Measurements from ENCODE around the gene ISG15.
"Not testable (repeated sequence)": the region's sequence is repeated elsewhere in the genome, so short reads cannot be mapped to it uniquely, and the experiment has no call there.

The ISG15 gene

DNA sequence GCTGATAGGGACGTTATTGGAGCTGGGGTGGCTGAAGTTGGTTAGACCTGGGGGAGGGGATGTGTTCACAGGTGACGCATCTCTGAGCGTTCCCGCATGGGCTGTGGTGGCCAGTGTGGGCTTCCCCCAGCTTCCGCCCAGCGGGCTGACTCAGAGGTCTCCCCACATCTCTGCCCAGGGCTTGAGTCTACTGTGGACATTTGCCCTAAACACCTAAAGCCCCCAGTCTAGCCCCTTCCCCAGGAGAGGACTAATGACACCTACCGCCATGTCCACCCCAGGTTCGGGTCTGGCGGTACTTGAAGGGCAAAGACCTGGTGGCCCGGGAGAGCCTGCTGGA, 8.6 kb downstream of the ISG15 start:
- Histone ChIP-seq H3K4me3 (ENCODE audit: insufficient read depth, low read depth, low read length) (peak overlapping the region; percentile 71), H3K9me3 (ENCODE audit: control insufficient read depth, low read length) (no peaks in the 10 kb centered on the region), H3K27ac (ENCODE audit: insufficient read depth, low read depth, low read length, poor library complexity, severe bottlenecking) (no peak overlapping the region), H3K36me3 (ENCODE audit: control insufficient read depth, insufficient read depth, low read length) (no peaks in the 10 kb centered on the region), H3K4me1 (ENCODE audit: control insufficient read depth, insufficient read depth, low read length) (peaks cover 47% of the 10 kb centered on the region), H3K27me3 (ENCODE audit: control insufficient read depth, insufficient read depth, low read length, poor library complexity, severe bottlenecking) (no peaks in the 10 kb centered on the region)
- WGBS, 2 experiments: 94% methylated on average over 10 of the region's 10 CpGs

DNA sequence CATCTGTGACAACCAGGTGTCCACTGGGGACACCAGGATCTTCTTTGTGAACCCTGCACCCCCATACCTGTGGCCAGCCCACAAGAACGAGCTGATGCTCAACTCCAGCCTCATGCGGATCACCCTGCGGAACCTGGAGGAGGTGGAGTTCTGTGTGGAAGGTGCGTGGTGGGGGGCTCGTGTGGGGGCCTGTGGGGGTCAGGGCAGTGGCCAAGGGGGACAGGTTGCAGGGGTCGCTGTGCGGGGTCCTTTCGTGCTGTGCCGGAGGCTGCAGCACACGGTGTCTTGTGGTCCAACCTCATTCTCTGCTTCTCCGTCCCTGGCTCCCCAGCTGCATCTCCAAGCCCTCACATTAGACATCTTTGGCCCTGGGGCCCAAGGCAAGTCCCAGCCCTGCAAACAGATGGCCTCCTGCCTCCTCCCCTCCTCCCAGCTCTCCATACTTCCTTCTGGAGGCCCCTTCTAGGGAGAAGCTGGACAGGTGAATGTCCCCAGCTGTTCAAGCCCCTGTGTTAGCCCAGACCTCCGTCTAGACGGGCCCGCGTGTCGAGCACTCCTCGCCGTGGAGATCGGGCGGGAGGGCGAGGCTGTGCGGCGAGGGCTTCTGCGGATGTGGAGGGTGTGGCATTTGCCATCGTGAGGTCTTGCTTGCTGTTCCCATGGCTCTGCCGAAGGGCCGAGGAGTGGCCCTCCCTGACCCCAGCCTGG, 9.2 kb downstream of the ISG15 start:
- Histone ChIP-seq H3K4me1 (ENCODE audit: control insufficient read depth, insufficient read depth, low read length) (peaks cover 47% of the 10 kb centered on the region), H3K27me3 (ENCODE audit: control insufficient read depth, insufficient read depth, low read length, poor library complexity, severe bottlenecking) (no peaks in the 10 kb centered on the region), H3K4me3 (ENCODE audit: insufficient read depth, low read depth, low read length) (no peak overlapping the region), H3K36me3 (ENCODE audit: control insufficient read depth, insufficient read depth, low read length) (no peaks in the 10 kb centered on the region), H3K9me3 (ENCODE audit: control insufficient read depth, low read length) (no peaks in the 10 kb centered on the region), H3K27ac (ENCODE audit: insufficient read depth, low read depth, low read length, poor library complexity, severe bottlenecking) (no peak overlapping the region)
- WGBS, 2 experiments: 91% methylated on average over 27 of the region's 27 CpGs

DNA sequence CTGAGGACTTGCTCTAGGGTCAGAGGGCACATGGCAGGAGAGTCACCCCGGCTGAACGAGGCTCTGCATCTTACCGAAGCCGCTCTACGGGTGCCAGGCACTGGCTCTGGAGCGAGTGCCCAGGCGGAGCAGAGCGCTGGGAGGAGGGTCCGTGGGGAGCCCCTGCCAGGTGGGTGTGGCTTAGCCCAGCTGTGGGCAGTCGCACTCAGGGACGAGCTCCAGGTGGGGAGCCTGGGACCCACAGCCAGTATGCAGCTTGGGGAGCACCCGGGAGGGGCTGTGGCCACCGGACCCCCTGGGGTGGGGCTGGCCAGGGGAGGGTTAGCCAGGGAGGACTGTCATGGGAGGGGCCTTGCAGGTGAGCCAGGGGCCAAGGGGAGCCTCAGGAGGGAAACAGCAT, 10.4 kb downstream of the ISG15 start:
- H3K4me1 ChIP-seq (ENCODE audit: control insufficient read depth, insufficient read depth, low read length): peaks cover 47% of the 10 kb centered on the region
- no peaks in the 10 kb centered on the region for H3K36me3 ChIP-seq (ENCODE audit: control insufficient read depth, insufficient read depth, low read length)
- no peaks in the 10 kb centered on the region for H3K9me3 ChIP-seq (ENCODE audit: control insufficient read depth, low read length)
- no peaks in the 10 kb centered on the region for H3K27me3 ChIP-seq (ENCODE audit: control insufficient read depth, insufficient read depth, low read length, poor library complexity, severe bottlenecking)
- no peak overlapping the region for H3K4me3 ChIP-seq (ENCODE audit: insufficient read depth, low read depth, low read length)
- H3K27ac ChIP-seq (ENCODE audit: insufficient read depth, low read depth, low read length, poor library complexity, severe bottlenecking): no peak overlapping the region
- 85 to 87% methylated on average over 13 of the region's 13 CpGs for WGBS, 2 experiments

DNA sequence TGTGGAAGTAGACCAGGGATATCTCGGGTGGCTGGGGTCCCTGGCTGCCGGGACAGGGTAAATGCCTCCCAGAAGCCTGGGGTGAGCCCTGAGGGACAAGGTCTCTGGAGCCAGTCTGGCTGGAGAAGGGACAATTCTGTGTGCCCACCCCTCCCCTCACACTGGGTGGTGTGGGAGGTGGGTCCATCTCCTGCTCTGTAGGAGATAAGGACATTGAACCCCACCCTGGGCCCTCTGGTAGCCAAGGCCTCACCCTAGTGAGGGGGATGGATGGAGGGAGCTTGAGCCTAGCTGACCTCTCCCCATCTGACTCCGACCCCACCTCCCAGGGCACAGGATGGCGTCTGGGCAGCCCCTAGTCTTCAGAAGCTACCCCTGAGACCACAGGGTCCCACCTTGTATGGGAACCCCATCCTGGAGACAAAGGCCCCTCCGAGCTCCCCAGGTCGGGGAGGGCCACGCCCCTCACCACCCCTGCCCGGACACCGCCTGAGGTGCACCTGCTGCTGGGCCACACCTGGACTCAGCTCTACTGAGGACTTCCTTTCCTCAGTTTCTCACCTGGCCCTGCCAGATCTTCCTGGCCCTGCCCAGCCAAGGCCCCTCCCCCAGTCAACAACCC, 11.0 kb downstream of the ISG15 start:
- peaks cover 47% of the 10 kb centered on the region for H3K4me1 ChIP-seq (ENCODE audit: control insufficient read depth, insufficient read depth, low read length)
- no peak overlapping the region for H3K27ac ChIP-seq (ENCODE audit: insufficient read depth, low read depth, low read length, poor library complexity, severe bottlenecking)
- H3K27me3 ChIP-seq (ENCODE audit: control insufficient read depth, insufficient read depth, low read length, poor library complexity, severe bottlenecking): no peaks in the 10 kb centered on the region
- no peaks in the 10 kb centered on the region for H3K36me3 ChIP-seq (ENCODE audit: control insufficient read depth, insufficient read depth, low read length)
- no peak overlapping the region for H3K4me3 ChIP-seq (ENCODE audit: insufficient read depth, low read depth, low read length)
- H3K9me3 ChIP-seq (ENCODE audit: control insufficient read depth, low read length): no peaks in the 10 kb centered on the region
- 83 to 86% methylated on average over 9 of the region's 9 CpGs for WGBS, 2 experiments

DNA sequence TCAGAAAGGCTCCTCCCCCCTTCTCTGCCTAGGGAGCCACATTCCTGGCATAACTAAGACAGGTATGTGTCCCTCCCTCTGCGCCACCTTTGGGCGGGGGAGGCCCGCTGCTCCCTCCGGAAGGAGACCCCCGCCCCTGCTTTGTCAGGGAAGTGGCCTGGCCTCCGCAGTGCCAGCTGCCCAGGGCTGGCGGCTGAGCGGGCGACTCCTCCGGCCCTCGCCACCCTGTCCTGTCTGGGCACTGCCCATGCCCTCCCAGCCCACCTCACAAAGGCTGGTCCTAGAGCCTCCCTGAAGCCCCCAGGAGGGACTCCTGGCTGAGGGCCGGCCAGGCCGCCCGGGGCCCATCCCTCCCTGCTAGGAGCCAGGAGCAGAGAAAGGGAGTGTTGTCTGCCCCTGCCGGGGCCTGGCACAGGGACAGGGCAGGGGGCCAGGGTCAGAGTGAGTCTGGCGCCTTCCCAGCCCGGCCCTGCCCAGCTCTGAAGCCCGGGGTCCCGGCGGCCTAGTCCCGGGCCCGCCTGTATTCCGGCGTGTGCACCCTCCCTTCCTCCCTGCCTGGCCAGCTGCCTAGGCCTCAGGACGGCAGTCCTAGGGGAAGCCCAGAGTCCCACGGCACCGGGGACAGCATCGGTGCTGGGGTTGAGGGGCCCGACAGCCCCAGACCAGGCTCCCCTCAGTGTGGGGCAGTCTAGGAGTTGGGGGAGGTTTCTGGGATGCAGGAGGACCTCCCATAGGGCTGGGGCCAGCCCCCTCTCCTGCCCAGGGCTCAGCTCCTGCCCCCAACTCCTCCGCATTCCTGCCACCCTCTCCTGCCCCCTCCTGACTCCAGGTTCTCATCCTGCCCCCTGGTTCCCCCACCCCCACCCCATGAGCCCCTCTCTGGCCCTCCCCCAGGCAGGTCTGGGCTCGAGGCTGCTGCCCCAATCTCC, 11.7 kb downstream of the ISG15 start:
- WGBS, 2 experiments: 65 to 66% methylated on average over 30 to 31 of the region's 31 CpGs

DNA sequence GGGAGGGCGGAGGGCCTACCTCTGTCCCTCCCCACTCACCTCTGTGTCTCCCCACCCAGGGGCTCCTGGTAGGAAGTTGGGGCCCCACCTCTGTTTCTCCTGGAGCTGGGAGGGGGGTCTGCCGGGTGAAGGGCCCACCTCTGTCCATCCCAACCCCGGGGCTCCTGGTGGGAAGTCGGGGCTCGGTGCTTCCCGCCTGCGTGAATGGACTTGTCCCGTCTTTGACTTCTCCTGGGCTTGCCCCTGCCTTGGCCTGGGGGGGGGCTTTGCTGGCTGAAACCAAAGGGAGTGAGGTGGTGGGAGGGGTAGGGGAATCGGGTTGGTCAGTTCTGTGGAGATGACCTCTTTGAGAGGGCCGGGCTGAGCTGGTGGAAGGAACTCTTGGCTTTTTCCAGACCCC, 12.4 kb downstream of the ISG15 start:
- Histone ChIP-seq H3K4me1 (ENCODE audit: control insufficient read depth, insufficient read depth, low read length) (peaks cover 47% of the 10 kb centered on the region), H3K27ac (ENCODE audit: insufficient read depth, low read depth, low read length, poor library complexity, severe bottlenecking) (no peak overlapping the region), H3K9me3 (ENCODE audit: control insufficient read depth, low read length) (no peaks in the 10 kb centered on the region), H3K4me3 (ENCODE audit: insufficient read depth, low read depth, low read length) (no peak overlapping the region), H3K36me3 (ENCODE audit: control insufficient read depth, insufficient read depth, low read length) (no peaks in the 10 kb centered on the region), H3K27me3 (ENCODE audit: control insufficient read depth, insufficient read depth, low read length, poor library complexity, severe bottlenecking) (no peaks in the 10 kb centered on the region)
- 83 to 84% methylated on average over 8 to 9 of the region's 10 CpGs for WGBS, 2 experiments

More for the DNA sequence above, 11.7 kb downstream of the ISG15 start:
- Histone ChIP-seq H3K4me3 (ENCODE audit: insufficient read depth, low read depth, low read length) (no peak overlapping the region), H3K4me1 (ENCODE audit: control insufficient read depth, insufficient read depth, low read length) (peaks cover 47% of the 10 kb centered on the region), H3K27ac (ENCODE audit: insufficient read depth, low read depth, low read length, poor library complexity, severe bottlenecking) (no peak overlapping the region), H3K27me3 (ENCODE audit: control insufficient read depth, insufficient read depth, low read length, poor library complexity, severe bottlenecking) (no peaks in the 10 kb centered on the region), H3K36me3 (ENCODE audit: control insufficient read depth, insufficient read depth, low read length) (no peaks in the 10 kb centered on the region), H3K9me3 (ENCODE audit: control insufficient read depth, low read length) (no peaks in the 10 kb centered on the region)

DNA sequence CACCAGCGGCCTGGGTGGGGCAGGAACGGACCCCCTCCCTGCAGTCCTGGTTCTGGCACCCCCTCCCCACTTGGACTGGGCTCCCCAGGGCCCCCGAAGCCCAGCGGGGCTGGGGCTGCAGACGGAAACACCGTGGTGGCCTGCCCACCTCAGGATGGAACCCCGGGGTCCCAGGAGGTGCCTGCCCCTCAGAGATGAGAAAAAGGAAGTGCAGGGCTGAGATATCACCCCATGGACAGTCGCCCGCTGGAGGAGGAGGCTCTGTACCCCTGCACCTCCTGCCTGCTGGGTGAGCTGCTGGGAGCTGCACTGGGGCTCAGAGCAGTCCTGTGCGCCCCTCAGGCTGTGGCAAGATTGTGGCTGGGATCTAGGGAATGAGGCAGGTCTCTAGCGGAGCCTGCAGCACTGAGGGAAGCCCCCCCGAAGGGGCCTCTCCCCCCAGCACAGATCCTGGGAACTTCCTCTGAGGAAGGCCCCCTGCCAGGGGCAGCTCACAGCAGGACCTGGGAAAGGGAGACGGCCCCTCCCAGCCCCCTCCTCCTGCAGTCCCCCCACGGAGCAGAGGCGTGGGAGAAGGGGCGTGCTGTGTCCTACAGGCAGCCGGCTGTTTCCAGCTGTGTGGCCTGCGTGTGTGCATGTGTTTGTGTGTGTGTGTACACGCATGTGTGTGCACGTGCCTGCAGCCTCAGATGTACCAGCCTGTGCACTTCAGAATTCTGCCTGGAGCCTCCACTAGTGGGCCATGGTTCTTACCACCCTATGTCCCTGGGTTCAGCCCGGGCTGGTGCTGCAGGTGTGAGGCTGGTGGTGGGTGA, 13.5 kb downstream of the ISG15 start:
- Histone ChIP-seq H3K4me3 (ENCODE audit: insufficient read depth, low read depth, low read length) (no peak overlapping the region), H3K36me3 (ENCODE audit: control insufficient read depth, insufficient read depth, low read length) (no peaks in the 10 kb centered on the region), H3K27ac (ENCODE audit: insufficient read depth, low read depth, low read length, poor library complexity, severe bottlenecking) (no peak overlapping the region), H3K27me3 (ENCODE audit: control insufficient read depth, insufficient read depth, low read length, poor library complexity, severe bottlenecking) (no peaks in the 10 kb centered on the region), H3K9me3 (ENCODE audit: control insufficient read depth, low read length) (no peaks in the 10 kb centered on the region), H3K4me1 (ENCODE audit: control insufficient read depth, insufficient read depth, low read length) (peaks cover 49% of the 10 kb centered on the region)
- 85 to 88% methylated on average over 21 of the region's 21 CpGs for whole genome bisulfite sequencing, 2 experiments

DNA sequence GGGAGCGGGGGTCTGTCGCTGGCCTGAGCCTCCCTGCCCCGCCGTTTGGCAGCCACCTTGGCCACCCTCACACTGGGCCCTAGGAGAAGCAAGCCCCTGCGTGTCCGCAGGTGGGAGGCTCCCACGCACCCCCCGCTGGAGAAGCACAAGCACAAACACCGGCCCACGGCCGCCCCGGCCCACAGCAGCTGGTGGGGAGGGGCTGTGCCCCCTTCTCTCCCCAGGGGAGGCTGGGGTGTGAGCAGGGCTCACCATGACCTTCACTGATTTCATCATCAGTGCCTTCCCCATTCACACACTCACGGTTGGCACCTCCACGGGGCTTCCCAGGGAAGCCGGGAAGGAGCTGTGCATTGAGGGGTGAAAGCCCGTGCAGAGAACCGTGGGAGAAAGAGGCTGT, 14.5 kb downstream of the ISG15 start:
- peaks cover 46% of the 10 kb centered on the region for H3K4me1 ChIP-seq (ENCODE audit: control insufficient read depth, insufficient read depth, low read length)
- H3K27ac ChIP-seq (ENCODE audit: insufficient read depth, low read depth, low read length, poor library complexity, severe bottlenecking): no peak overlapping the region
- H3K4me3 ChIP-seq (ENCODE audit: insufficient read depth, low read depth, low read length): no peak overlapping the region
- 90 to 91% methylated on average over 17 of the region's 17 CpGs for WGBS, 2 experiments
- no peaks in the 10 kb centered on the region for H3K27me3 ChIP-seq (ENCODE audit: control insufficient read depth, insufficient read depth, low read length, poor library complexity, severe bottlenecking)
- H3K36me3 ChIP-seq (ENCODE audit: control insufficient read depth, insufficient read depth, low read length): no peaks in the 10 kb centered on the region
- H3K9me3 ChIP-seq (ENCODE audit: control insufficient read depth, low read length): no peaks in the 10 kb centered on the region

DNA sequence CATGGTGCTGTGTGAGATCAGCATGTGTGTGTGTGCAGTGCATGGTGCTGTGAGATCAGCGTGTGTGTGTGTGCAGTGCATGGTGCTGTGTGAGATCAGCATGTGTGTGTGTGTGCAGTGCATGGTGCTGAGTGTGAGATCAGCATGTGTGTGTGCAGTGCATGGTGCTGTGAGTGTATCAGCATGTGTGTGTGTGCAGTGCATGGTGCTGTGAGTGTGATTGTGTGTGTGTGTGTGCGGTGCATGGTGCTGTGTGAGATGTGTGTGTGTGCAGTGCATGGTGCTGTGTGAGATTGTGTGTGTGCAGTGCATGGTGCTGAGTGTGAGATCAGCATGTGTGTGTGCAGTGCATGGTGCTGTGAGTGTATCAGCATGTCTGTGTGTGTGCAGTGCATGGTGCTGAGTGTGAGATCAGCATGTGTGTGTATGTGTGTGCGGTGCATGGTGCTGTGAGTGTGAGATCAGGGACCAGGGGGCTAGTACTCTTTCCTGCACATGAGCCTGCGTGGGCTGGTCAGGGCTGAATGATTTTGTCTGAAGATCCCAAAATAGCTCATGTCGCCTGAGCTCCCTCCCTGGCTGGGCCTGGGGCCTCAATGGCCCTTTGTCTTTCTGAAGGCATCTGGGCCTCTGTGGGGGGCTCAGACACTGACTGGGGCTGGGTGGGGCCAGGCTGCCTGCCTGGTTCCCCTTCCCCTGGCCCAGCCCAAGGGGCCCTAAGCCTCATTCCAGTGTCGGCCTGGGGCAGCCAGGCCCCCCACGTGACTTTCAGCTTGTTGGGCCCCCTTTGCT, 17.8 kb downstream of the ISG15 start:
- H3K27me3 ChIP-seq (ENCODE audit: control insufficient read depth, insufficient read depth, low read length, poor library complexity, severe bottlenecking): peaks cover 14% of the 10 kb centered on the region
- H3K9me3 ChIP-seq (ENCODE audit: control insufficient read depth, low read length); H3K36me3 ChIP-seq (ENCODE audit: control insufficient read depth, insufficient read depth, low read length); H3K27ac ChIP-seq (ENCODE audit: insufficient read depth, low read depth, low read length, poor library complexity, severe bottlenecking); H3K4me3 ChIP-seq (ENCODE audit: insufficient read depth, low read depth, low read length): not testable (repeated sequence)
- WGBS, 2 experiments: 49% methylated on average over 7 of the region's 7 CpGs
- H3K4me1 ChIP-seq (ENCODE audit: control insufficient read depth, insufficient read depth, low read length): peaks cover 29% of the 10 kb centered on the region
